ENCODE data around the gene C14orf132. TPM values are rescaled to one million over a fixed set of nuclear protein-coding genes. Genes with fewer than 3 reads are reported as not detected.

The C14orf132 gene
- total RNA-seq, 4 donors from 2014 or later: 2.7 to 3.7 (median 3.0) TPM

DNA sequence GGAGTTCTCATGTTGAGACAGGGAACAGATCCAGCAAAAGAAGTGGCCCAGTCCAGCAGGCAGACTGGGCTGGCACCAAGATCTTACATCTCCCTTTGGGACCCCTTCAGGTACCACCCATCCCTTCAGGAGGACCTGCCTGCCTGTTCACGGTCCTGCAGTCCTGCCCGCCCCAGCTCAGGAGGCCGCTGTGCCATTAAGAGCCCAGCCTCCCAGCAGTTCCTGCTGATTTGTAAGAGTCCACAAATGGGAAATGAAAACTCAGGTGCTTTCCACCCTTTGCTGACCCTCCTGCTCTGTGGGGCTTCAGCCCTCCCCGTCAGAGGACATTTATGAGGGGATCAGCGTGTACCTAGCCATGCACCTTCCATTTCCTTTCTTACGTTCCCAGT, 39.5 kb downstream of the C14orf132 start:
- intact Hi-C loops (cut with DNase I): no loop called here
- 68 to 95% methylated on average over 5 to 6 of the region's 6 CpGs for WGBS, 2 donors
- Histone ChIP-seq H3K9me3 (no peaks in the 10 kb centered on the region), H3K4me3 (replicated peaks in 1 of 3) (no peak overlapping the region), H3K36me3 (no peaks in the 10 kb centered on the region), H3K27ac (no peak overlapping the region), H3K4me1 (no peaks in the 10 kb centered on the region), H3K27me3 (no peaks in the 10 kb centered on the region)
- DNase-seq: no peak
- TF ChIP-seq, protein P1, sequence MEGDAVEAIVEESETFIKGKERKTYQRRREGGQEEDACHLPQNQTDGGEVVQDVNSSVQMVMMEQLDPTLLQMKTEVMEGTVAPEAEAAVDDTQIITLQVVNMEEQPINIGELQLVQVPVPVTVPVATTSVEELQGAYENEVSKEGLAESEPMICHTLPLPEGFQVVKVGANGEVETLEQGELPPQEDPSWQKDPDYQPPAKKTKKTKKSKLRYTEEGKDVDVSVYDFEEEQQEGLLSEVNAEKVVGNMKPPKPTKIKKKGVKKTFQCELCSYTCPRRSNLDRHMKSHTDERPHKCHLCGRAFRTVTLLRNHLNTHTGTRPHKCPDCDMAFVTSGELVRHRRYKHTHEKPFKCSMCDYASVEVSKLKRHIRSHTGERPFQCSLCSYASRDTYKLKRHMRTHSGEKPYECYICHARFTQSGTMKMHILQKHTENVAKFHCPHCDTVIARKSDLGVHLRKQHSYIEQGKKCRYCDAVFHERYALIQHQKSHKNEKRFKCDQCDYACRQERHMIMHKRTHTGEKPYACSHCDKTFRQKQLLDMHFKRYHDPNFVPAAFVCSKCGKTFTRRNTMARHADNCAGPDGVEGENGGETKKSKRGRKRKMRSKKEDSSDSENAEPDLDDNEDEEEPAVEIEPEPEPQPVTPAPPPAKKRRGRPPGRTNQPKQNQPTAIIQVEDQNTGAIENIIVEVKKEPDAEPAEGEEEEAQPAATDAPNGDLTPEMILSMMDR (IDR thresholded peaks at IDR 0.05): no peak
- TF ChIP-seq POLR2A (IDR thresholded peaks at IDR 0.05): no peak

DNA sequence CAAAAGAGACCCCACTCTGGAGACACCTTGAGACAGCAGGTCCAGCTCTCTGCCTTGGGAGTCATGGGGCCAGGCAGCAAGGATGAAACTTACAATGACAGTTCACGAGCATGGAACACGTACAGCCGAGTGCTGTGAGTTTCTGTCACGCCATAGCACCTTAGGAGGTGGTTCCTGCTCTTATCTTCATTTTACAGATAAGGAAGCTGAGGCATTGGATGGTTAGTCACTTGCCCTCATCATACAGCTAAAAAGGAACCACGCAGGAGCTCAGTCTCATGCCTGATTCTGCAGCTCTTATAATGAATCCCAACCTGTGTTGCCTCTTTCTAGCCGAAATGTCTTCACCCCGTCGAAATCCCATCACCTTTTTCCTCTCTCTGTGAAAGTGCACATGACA, 39.9 kb downstream of the C14orf132 start:
- intact Hi-C loops (cut with DNase I): no loop called here

DNA sequence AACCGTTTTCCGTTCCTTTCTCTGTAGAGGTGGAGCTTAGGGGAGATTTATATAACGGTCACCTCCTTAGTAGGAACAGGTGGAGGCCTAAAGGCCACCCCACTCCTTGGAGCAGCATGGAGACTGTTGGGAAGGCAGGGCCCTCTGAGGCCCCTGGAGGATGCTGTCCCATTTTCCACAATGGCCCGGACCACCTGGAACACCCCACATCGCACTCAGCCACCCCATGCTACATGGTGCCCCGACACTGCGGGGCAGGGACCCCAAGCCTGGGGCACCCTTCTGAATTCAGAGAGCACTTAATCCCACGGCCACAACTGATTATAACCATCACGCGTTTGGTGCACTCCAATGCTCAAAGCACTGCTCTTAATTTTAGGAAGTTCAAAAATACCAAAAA, 41.4 kb downstream of the C14orf132 start:
- H3K36me3 ChIP-seq: no peaks in the 10 kb centered on the region
- H3K27ac ChIP-seq: no peak overlapping the region
- TF ChIP-seq, protein P1 (IDR thresholded peaks at IDR 0.05): no peak
- TF ChIP-seq POLR2A (IDR thresholded peaks at IDR 0.05): no peak
- DNase-seq: no peak
- no peak overlapping the region for H3K4me3 ChIP-seq (replicated peaks in 1 of 3)
- 85 to 86% methylated on average over 10 of the region's 10 CpGs for WGBS, 2 donors
- intact Hi-C loops (cut with DNase I): no loop called here
- no peaks in the 10 kb centered on the region for H3K4me1 ChIP-seq
- H3K9me3 ChIP-seq: no peaks in the 10 kb centered on the region
- H3K27me3 ChIP-seq: no peaks in the 10 kb centered on the region

More for the DNA sequence above, 39.9 kb downstream of the C14orf132 start:
- Histone ChIP-seq H3K36me3 (no peaks in the 10 kb centered on the region), H3K4me3 (replicated peaks in 1 of 3) (no peak overlapping the region), H3K4me1 (no peaks in the 10 kb centered on the region), H3K27ac (no peak overlapping the region), H3K9me3 (no peaks in the 10 kb centered on the region), H3K27me3 (no peaks in the 10 kb centered on the region)
- no peak for TF ChIP-seq POLR2A (IDR thresholded peaks at IDR 0.05)
- TF ChIP-seq, protein P1 (IDR thresholded peaks at IDR 0.05): no peak
- 90 to 96% methylated on average over 8 of the region's 8 CpGs for WGBS, 2 donors
- no peak for DNase-seq

DNA sequence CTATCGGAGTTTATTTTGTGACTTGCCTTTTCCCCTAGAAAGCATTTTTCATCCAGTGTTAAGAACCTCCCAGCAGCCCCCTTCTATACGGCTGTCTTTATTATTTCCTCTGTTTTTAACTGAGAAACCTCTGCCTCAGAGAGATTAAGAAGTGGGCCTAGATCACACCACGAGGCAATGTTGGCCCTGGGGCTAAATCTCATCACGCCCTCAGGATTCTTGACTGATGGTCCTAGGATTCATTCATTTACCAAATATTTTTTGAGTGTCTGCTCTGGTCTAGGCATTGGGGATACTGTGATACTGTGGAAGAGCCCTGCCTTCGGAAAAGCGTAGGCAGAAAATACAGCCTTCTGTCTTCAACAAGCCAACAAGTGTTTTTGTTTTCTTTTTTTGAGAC, 42.1 kb downstream of the C14orf132 start:
- Histone ChIP-seq H3K36me3 (no peaks in the 10 kb centered on the region), H3K27ac (no peak overlapping the region), H3K27me3 (no peaks in the 10 kb centered on the region), H3K9me3 (no peaks in the 10 kb centered on the region), H3K4me1 (no peaks in the 10 kb centered on the region), H3K4me3 (replicated peaks in 1 of 3) (no peak overlapping the region)
- intact Hi-C loops (cut with DNase I): no loop called here
- TF ChIP-seq, protein P1 (IDR thresholded peaks at IDR 0.05): no peak
- TF ChIP-seq POLR2A (IDR thresholded peaks at IDR 0.05): no peak
- DNase-seq: no peak
- 94 to 96% methylated on average over 6 of the region's 6 CpGs for WGBS, 2 donors

DNA sequence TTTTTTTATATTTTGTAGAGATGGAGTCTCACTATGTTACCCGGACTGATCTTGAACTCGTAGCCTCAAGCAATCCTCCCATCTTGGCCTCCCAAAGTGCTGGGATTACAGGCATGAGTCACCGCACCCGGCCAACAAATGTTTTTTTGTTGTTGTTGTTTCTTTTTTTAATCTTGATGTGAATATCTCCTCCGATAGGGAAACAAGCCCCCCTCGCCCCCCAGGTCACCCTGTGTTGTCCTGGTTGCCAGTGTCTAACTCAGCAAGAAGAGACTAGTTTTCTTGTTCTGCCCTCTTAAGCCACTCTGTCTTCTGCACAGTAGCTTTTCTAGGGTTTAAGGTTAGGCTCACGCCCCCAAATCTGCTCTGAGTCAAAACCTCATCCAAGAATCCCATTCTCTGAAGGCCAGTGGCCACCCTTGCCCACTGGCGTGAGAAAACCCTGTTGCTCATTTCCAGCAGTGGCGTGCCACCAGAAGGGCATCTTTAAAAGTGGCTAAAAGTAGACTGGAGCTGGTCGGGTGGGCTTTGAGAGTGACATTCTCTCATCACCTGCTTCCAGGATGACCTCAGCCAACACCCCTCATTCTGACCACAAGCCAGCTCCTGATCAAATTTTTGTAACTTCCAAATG, 42.7 kb downstream of the C14orf132 start:
- H3K36me3 ChIP-seq: no peaks in the 10 kb centered on the region
- intact Hi-C loops (cut with DNase I): no loop called here
- no peak overlapping the region for H3K4me3 ChIP-seq (replicated peaks in 1 of 3)
- DNase-seq: no peak
- no peaks in the 10 kb centered on the region for H3K9me3 ChIP-seq
- no peaks in the 10 kb centered on the region for H3K4me1 ChIP-seq
- no peak overlapping the region for H3K27ac ChIP-seq
- 95% methylated on average over 9 to 10 of the region's 10 CpGs for WGBS, 2 donors
- TF ChIP-seq, protein P1 (IDR thresholded peaks at IDR 0.05): no peak
- no peak for TF ChIP-seq POLR2A (IDR thresholded peaks at IDR 0.05)
- no peaks in the 10 kb centered on the region for H3K27me3 ChIP-seq
